ENCODE measurements around the gene IRAG1. TPM values are rescaled to one million over a fixed set of nuclear protein-coding genes. Genes with fewer than 3 reads are reported as not detected.

The IRAG1 gene
- total and polyA plus RNA-seq, 2 of the 13 experiments (the other 11 are each of a cell fraction or from before 2014, with no cell fraction given), result 0.13 to 0.20 TPM

DNA sequence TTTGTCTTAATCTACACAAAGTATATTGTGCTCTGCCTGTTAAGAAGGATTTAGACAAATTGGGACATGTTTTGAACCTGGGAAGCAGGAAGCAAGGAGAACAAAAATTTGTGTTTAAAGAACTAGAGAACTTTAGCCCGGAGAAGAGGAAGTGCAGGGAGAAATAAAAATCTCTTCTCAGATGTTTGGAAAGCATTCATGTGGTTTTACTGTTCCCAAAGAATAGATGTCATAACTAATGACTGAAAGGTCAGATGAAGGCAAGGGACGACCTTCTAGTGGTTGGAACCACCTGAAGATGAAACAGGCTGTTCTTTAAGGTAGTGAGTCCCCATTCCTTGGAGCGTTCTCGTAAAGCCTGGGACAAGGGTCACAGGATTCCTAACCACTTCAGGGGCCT lies 38.3 kb downstream of the IRAG1 start:
- H3K79me2 ChIP-seq (ENCODE audit: insufficient read depth, low read length), result no peaks in the 10 kb centered on the region
- H4K20me1 ChIP-seq (ENCODE audit: insufficient read depth, low read length), result no peaks in the 10 kb centered on the region
- in situ Hi-C loops (cut with HindIII; ENCODE audit: extremely low pct_ligation_motif_present, low pct_unique_long_range_greater_than_20kb) (no loop called here), intact Hi-C loops (cut with micrococcal nuclease; ENCODE audit: unreplicated experiment) (loop anchor here (10.0 kb wide), 1 partner anchor 80 kb away; no protein-coding TSS in a partner anchor)
- H3K27ac ChIP-seq (ENCODE audit: extremely low read length, insufficient read depth, low read length), result no peak overlapping the region
- DNase-seq (ENCODE audit: low spot score) (no peak), ATAC-seq (no peak), FAIRE-seq (no peak)
- BruUV-seq (replicated peaks), result no TSS peak
- peaks cover 0 to 10% of the 10 kb centered on the region in 2 experiments; a peak in 2 of 5 replicates for H3K27me3 ChIP-seq (ENCODE audit: control insufficient read depth in 1 of 2, insufficient read depth in 2 of 2, low read length in 2 of 2)
- ChIA-PET POLR2A (no interaction called here), CTCF (ENCODE audit: low intra/inter-chr PET ratio, low total read pairs) (interaction anchor here (1.4 to 1.7 kb wide), 2 partner anchors 141 to 249 kb away, joined by 5 to 10 read pairs; no protein-coding TSS in a partner anchor)
- 14% methylated on average over 3 of the region's 4 CpGs for WGBS (ENCODE audit: low lambda C conversion rate)
- H3K9ac ChIP-seq (ENCODE audit: insufficient read depth, low read depth, low read length), result no peak overlapping the region
- H3K4me1 ChIP-seq (ENCODE audit: insufficient read depth, low read length), result peaks cover 29% of the 10 kb centered on the region
- no peaks in the 10 kb centered on the region for H3K36me3 ChIP-seq (replicated peaks in 1 of 2; ENCODE audit: control insufficient read depth in 1 of 2, insufficient read depth in 2 of 2, low read length in 2 of 2)
- no peak overlapping the region for H3K4me2 ChIP-seq (ENCODE audit: low read depth, low read length)
- no peak overlapping the region for H2AFZ ChIP-seq (ENCODE audit: low read length)
- no peaks in the 10 kb centered on the region for H3K9me3 ChIP-seq (ENCODE audit: low read length)
- no peak overlapping the region for H3K4me3 ChIP-seq (replicated peaks in 1 of 3; ENCODE audit: insufficient read depth in 1 of 3, low read depth in 2 of 3, low read length in 3 of 3)
- TF ChIP-seq REL (CRISPR knock-in tag; conservative IDR thresholded peaks at IDR 0.05), result no peak
- no peak for TF ChIP-seq ZNF792 (CRISPR knock-in tag; IDR thresholded peaks at IDR 0.05)
- TF ChIP-seq ZNF484 (CRISPR knock-in tag; IDR thresholded peaks at IDR 0.05; ENCODE audit: borderline replicate concordance, low read depth), result no peak
- TF ChIP-seq, protein P1, sequence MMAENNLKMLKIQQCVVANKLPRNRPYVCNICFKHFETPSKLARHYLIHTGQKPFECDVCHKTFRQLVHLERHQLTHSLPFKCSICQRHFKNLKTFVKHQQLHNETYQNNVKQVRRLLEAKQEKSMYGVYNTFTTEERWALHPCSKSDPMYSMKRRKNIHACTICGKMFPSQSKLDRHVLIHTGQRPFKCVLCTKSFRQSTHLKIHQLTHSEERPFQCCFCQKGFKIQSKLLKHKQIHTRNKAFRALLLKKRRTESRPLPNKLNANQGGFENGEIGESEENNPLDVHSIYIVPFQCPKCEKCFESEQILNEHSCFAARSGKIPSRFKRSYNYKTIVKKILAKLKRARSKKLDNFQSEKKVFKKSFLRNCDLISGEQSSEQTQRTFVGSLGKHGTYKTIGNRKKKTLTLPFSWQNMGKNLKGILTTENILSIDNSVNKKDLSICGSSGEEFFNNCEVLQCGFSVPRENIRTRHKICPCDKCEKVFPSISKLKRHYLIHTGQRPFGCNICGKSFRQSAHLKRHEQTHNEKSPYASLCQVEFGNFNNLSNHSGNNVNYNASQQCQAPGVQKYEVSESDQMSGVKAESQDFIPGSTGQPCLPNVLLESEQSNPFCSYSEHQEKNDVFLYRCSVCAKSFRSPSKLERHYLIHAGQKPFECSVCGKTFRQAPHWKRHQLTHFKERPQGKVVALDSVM (CRISPR knock-in tag; IDR thresholded peaks at IDR 0.05), result no peak
- no peak for TF ChIP-seq ZSCAN25 (CRISPR knock-in tag; IDR thresholded peaks at IDR 0.05)
- no peak for TF ChIP-seq SATB2 (CRISPR knock-in tag; IDR thresholded peaks at IDR 0.05)
- no peak for TF ChIP-seq TMF1 (CRISPR knock-in tag; IDR thresholded peaks at IDR 0.05; ENCODE audit: low read depth)
- TF ChIP-seq, protein P2, sequence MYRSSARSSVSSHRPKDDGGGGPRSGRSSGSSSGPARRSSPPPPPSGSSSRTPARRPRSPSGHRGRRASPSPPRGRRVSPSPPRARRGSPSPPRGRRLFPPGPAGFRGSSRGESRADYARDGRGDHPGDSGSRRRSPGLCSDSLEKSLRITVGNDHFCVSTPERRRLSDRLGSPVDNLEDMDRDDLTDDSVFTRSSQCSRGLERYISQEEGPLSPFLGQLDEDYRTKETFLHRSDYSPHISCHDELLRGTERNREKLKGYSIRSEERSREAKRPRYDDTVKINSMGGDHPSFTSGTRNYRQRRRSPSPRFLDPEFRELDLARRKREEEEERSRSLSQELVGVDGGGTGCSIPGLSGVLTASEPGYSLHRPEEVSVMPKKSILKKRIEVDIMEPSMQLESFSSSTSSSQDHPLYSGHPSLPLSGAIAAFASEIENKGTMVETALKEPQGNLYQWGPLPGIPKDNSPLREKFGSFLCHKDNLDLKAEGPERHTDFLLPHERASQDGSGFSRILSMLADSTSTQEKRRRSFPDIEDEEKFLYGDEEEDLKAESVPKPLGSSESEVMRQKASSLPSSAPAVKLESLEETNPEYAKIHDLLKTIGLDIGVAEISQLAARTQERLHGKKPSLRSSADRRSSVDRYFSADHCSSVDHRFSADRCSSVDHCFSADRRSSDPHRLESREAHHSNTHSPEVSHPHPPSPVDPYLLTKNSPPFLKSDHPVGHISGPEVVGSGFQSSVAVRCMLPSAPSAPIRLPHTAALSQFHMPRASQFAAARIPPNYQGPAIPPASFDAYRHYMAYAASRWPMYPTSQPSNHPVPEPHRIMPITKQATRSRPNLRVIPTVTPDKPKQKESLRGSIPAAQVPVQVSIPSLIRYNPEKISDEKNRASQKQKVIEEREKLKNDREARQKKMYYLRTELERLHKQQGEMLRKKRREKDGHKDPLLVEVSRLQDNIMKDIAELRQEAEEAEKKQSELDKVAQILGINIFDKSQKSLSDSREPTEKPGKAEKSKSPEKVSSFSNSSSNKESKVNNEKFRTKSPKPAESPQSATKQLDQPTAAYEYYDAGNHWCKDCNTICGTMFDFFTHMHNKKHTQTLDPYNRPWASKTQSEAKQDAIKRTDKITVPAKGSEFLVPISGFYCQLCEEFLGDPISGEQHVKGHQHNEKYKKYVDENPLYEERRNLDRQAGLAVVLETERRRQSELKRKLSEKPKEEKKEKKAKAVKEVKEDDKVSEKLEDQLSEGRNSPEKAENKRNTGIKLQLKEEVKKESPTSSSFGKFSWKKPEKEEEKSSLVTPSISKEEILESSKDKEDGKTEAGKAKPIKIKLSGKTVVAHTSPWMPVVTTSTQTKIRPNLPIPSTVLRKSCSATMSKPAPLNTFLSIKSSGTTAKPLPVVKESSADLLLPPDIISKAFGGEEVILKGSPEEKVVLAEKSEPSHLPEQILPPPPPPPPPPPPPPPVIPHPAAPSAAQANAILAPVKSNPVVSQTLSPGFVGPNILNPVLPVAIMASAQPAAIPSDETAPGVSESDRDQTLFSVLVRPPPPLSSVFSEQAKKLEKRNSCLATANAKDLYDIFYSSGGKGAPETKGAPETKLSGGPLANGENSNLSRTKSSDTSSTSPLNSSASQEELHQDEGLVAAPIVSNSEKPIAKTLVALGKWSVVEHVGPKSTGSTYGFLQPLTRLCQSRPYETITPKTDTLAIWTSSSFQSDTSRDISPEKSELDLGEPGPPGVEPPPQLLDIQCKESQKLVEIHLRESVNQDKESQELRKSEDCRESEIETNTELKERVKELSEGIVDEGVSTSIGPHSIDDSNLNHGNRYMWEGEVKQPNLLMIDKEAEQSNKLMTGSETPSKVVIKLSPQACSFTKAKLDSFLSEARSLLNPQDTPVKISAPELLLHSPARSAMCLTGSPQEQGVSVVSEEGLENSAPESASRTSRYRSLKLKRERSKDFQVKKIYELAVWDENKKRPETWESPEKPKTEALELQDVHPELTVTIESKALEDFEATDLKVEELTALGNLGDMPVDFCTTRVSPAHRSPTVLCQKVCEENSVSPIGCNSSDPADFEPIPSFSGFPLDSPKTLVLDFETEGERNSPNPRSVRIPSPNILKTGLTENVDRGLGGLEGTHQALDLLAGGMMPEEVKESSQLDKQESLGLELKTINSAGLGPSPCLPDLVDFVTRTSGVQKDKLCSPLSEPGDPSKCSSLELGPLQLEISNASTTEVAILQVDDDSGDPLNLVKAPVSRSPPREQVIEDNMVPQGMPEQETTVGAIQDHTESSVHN (CRISPR knock-in tag; IDR thresholded peaks at IDR 0.05), result no peak
- TF ChIP-seq, protein P3, sequence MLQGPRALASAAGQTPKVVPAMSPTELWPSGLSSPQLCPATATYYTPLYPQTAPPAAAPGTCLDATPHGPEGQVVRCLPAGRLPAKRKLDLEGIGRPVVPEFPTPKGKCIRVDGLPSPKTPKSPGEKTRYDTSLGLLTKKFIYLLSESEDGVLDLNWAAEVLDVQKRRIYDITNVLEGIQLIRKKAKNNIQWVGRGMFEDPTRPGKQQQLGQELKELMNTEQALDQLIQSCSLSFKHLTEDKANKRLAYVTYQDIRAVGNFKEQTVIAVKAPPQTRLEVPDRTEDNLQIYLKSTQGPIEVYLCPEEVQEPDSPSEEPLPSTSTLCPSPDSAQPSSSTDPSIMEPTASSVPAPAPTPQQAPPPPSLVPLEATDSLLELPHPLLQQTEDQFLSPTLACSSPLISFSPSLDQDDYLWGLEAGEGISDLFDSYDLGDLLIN (CRISPR knock-in tag; IDR thresholded peaks at IDR 0.05; ENCODE audit: borderline replicate concordance), result no peak
- TF ChIP-seq MAF1 (CRISPR knock-in tag; IDR thresholded peaks at IDR 0.05; ENCODE audit: borderline replicate concordance), result no peak
- no peak for TF ChIP-seq KMT2B (CRISPR knock-in tag; IDR thresholded peaks at IDR 0.05)
